K562 (cell line): Measurements from ENCODE around the gene ZBTB22. TPM values are rescaled to one million over a fixed set of nuclear protein-coding genes. Genes with fewer than 3 reads are reported as not detected.

Experiments
- ARID1B ChIP-seq: fragments of 450-650 bp; IDR thresholded peaks from 2 replicates; pipeline ENCODE4 v1.6.1; 2016; ENCODE audit warnings: antibody characterized with exemption, mild to moderate bottlenecking, inconsistent platforms
- CREBBP ChIP-seq: IDR thresholded peaks from one replicate; pipeline ENCODE4 v1.6.1; 2012; ENCODE audit warnings: low read depth, mild to moderate bottlenecking, control low read depth, inconsistent platforms, low read length
- EHMT2 ChIP-seq: fragments of 450-650 bp; IDR thresholded peaks from 2 replicates; pipeline ENCODE4 v1.6.1; 2018; ENCODE audit warnings: antibody characterized with exemption
- FOXK2 ChIP-seq, 2 experiments: fragments of 450-650 bp; IDR thresholded peaks in 1 of 2; conservative IDR thresholded peaks in 1 of 2; 2 replicates each; pipeline ENCODE4 v1.6.1; 2016; ENCODE audit warnings: low read depth in 2 of 2, mild to moderate bottlenecking in 1 of 2
- ILK ChIP-seq: fragments of 450-650 bp; IDR thresholded peaks from 2 replicates; pipeline ENCODE4 v1.6.1; 2016; ENCODE audit warnings: missing genetic modification characterization, low read depth, mild to moderate bottlenecking, missing compliant biosample characterization, moderate library complexity, borderline replicate concordance
- NFXL1 ChIP-seq: fragments of 450-650 bp; formaldehyde crosslinking; IDR thresholded peaks from 2 replicates; pipeline ENCODE4 v1.4.0; 2021; ENCODE audit warnings: mild to moderate bottlenecking
- POLR2AphosphoS2 ChIP-seq: IDR thresholded peaks from 2 replicates; pipeline ENCODE4 v1.6.1; 2012; ENCODE audit warnings: low read length, improper control_type of control experiment
- PRDM10 ChIP-seq: fragments of 450-650 bp; IDR thresholded peaks from 2 replicates; pipeline ENCODE4 v1.6.1; 2018; ENCODE audit not compliant: partially characterized antibody
- RHOXF2B ChIP-seq: fragments of 250-450 bp; sonication (Bioruptor Pico); conservative IDR thresholded peaks from 2 replicates; pipeline ENCODE4 v1.5.1; 2021
- SAP30 ChIP-seq: fragments of 200-600 bp; sonication (generic); IDR thresholded peaks from 2 replicates; pipeline ENCODE4 v1.6.1; 2012; ENCODE audit warnings: borderline replicate concordance, low read depth, mild to moderate bottlenecking, moderate library complexity, low read length, control low read depth, inconsistent platforms; ENCODE audit not compliant: insufficient read depth, poor library complexity, severe bottlenecking
- SFPQ ChIP-seq: fragments of 200-400 bp; formaldehyde crosslinking; IDR thresholded peaks from 2 replicates; pipeline ENCODE4 v1.6.1; 2017; ENCODE audit warnings: mild to moderate bottlenecking, low read depth, low read length, moderate library complexity
- SMAD1 ChIP-seq: fragments of 150-350 bp; IDR thresholded peaks from 2 replicates; pipeline ENCODE4 v1.6.1; 2014; ENCODE audit warnings: low read length, low read depth; ENCODE audit not compliant: partially characterized antibody
- SMAD4 ChIP-seq: fragments of 250-450 bp; sonication (Bioruptor Pico); conservative IDR thresholded peaks from 2 replicates; pipeline ENCODE4 v1.8.0; 2021; ENCODE audit warnings: inconsistent platforms, mild to moderate bottlenecking, moderate library complexity
- TAF15 ChIP-seq: fragments of 200-400 bp; formaldehyde crosslinking; IDR thresholded peaks from 2 replicates; pipeline ENCODE4 v1.6.1; 2017; ENCODE audit warnings: mild to moderate bottlenecking, low read depth, low read length, moderate library complexity
- THRA ChIP-seq: fragments of 450-650 bp; IDR thresholded peaks from 2 replicates; pipeline ENCODE4 v1.6.1; 2017; ENCODE audit warnings: mild to moderate bottlenecking, moderate library complexity
- ZNF134 ChIP-seq: fragments of 250-450 bp; sonication (Bioruptor Pico); conservative IDR thresholded peaks from 2 replicates; pipeline ENCODE4 v1.4.0; 2020
- ZZZ3 ChIP-seq: fragments of 450-650 bp; IDR thresholded peaks from 2 replicates; pipeline ENCODE4 v1.6.1; 2016; ENCODE audit warnings: antibody characterized with exemption, mild to moderate bottlenecking, moderate library complexity
- polyA plus RNA-seq, 8 experiments: library from polyadenylated mRNA; depleted of rRNA in 4 of 8; stranded (reverse) in 5 of 8; unstranded in 3 of 8; fragments of >200 nt; fragmentation: Nextera tagmentation in 2 of 8; fragmentation: Illumina TruSeq in 1 of 8; extraction: Ambion mirVana in 2 of 8; extraction: Trizol in 1 of 8; gene quantifications; 2 replicates each; pipeline versions ENCODE4 v1.2.1 to v1.2.3, GENCODE V29; 2011 to 2014; ENCODE audit warnings: inconsistent platforms in 1 of 8, missing spikeins in 1 of 8
- total RNA-seq, 7 experiments: library from RNA; depleted of rRNA in 6 of 7; stranded (reverse); fragments of >200 nt in 6 of 7; fragmentation: Illumina TruSeq in 2 of 7; extraction: Trizol in 2 of 7; gene quantifications; 2 replicates each; pipeline versions ENCODE4 v1.2.1 to v1.2.3, GENCODE V29; 2011 to 2021; ENCODE audit warnings: low replicate concordance in 1 of 7
- TF ChIP-seq, protein P1 (sequence below): fragments of 250-450 bp; sonication (Bioruptor Pico); IDR thresholded peaks from 2 replicates; pipeline ENCODE4 v1.5.0; 2021; ENCODE audit warnings: mild to moderate bottlenecking, moderate library complexity

ZBTB22 gene
- total and polyA plus RNA-seq, 9 of the 15 experiments (the other 6 are each of a cell fraction or from before 2014, with no cell fraction given): 0.21 to 11.9 (median 7.1) TPM

DNA sequence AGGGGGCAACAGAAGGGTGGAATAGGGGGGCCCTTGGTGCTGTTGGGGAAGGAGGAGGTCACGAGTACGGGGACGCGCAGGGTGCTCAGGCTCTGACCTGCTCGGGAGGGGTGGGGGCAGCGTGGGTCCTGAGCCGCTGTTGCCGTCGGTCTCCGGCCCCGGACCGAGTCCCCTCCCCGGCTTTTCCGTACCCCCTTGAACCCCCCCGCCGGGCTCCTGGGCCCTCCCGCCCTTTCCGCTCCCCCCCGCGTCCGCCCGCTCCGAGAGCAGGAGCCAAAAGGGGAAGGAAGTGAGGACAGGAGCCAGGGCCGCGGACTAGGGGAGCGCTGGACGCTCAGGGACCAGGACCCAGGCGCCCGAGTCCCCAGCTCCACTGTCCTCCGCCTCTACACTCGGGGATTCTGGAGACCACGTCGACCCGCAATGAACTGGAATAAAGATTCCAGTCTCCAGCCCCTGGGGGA is 18.7 kb downstream of the ZBTB22 start, which contains the start of gene RGL2 (continued):
- TF ChIP-seq THRA (no peak), FOXK2 (conservative IDR thresholded peaks at IDR 0.05 in 1 of 2, IDR thresholded peaks at IDR 0.05 in 1 of 2; ENCODE audit: low read depth in 2 of 2) (no peak), SFPQ (no peak), SMAD4 (CRISPR knock-in tag) (no peak), POLR2AphosphoS2 (no peak), RHOXF2B (no peak), ILK (tag) (no peak), EHMT2 (no peak), NFXL1 (CRISPR knock-in tag) (no peak), CREBBP (no peak), SMAD1 (no peak), SAP30 (peak; percentile 15), ARID1B (no peak), ZZZ3 (no peak), ZNF134 (0 out of 2 replicates have a peak, but pooled peaks have one; percentile 33), PRDM10 (peak; percentile 71), TAF15 (no peak)
- TF ChIP-seq, protein P1, sequence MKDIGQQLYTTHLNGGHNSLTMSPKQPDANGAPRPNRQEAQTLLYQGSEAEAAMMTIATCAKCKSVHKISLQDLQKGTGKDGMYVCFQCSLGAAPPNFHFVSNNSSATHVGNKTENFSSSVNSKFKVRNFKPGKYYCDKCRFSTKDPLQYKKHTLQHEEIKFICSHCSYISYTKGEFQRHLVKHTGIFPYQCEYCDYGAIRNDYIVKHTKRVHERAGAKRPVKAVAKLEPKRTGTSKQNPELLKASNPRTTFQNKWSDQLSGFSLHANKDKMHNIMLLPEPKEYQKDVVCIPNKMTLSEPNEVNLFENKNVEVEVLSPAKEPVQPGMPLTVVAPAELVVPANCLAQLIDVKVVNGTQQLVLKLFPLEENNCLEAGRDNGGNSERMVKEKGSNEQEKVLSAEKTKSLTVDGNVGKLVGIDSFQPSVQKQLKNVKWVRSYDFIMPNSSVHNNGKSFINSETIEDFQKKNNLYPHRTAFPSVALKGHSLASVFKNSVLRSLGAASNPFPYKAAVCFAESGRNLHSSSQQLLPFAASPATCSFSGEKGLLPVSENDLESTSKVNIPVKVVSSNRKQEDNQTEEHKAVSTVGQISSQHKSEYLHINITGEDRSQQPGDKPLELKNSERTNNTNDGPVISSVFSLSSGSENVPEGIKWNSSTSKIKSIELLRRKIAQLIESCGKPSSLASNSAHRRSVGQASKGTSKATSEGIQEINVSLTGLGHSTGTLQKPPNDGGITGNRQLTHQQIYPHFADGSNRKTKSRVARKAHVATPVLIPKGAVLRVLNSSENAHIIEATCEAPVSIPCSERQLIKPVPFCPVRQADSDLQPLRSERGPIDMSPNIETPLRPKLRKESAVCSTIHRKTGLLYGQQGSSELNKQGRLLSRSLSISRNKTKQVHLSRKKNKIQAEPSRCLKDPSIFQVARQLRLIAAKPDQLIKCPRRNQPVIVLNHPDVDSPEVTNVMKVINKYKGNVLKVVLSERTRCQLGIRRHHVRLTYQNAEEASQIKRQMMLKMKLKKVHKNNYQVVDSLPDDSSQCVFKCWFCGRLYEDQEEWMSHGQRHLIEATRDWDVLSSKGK (CRISPR knock-in tag): no peak
